Sigmoid colon (tissue), 4 donors: ENCODE measurements around the gene GDE1.

Source experiments
- EP300 ChIP-seq, 4 donors: sonication (generic); formaldehyde crosslinking; IDR thresholded peaks; one replicate each; pipeline ENCODE4 v1.6.1; 2017; ENCODE audit warnings: antibody characterized with exemption in 4 of 4
- POLR2A ChIP-seq, 2 donors: fragments of 450-650 bp; IDR thresholded peaks; one replicate each; pipeline ENCODE4 v1.6.1; 2016; ENCODE audit warnings: antibody characterized with exemption in 2 of 2, mild to moderate bottlenecking in 2 of 2, moderate library complexity in 2 of 2
- POLR2AphosphoS5 ChIP-seq, 4 donors: sonication (generic); formaldehyde crosslinking; IDR thresholded peaks; one replicate each; pipeline ENCODE4 v1.6.1; 2017; ENCODE audit warnings: antibody characterized with exemption in 4 of 4
- TF ChIP-seq, protein P1 (sequence below), 4 experiments: fragments of 450-650 bp in 3 of 4; fragments of 200-600 bp in 1 of 4; IDR thresholded peaks; one replicate each; pipeline ENCODE4 v1.5.1; 2016 to 2019; ENCODE audit warnings: antibody characterized with exemption in 4 of 4, mild to moderate bottlenecking in 3 of 4, moderate library complexity in 2 of 4

- TF ChIP-seq POLR2A (IDR thresholded peaks at IDR 0.05) (no peak), EP300 (IDR thresholded peaks at IDR 0.05) (no peak), POLR2AphosphoS5 (IDR thresholded peaks at IDR 0.05) (no peak)
- TF ChIP-seq, protein P1, sequence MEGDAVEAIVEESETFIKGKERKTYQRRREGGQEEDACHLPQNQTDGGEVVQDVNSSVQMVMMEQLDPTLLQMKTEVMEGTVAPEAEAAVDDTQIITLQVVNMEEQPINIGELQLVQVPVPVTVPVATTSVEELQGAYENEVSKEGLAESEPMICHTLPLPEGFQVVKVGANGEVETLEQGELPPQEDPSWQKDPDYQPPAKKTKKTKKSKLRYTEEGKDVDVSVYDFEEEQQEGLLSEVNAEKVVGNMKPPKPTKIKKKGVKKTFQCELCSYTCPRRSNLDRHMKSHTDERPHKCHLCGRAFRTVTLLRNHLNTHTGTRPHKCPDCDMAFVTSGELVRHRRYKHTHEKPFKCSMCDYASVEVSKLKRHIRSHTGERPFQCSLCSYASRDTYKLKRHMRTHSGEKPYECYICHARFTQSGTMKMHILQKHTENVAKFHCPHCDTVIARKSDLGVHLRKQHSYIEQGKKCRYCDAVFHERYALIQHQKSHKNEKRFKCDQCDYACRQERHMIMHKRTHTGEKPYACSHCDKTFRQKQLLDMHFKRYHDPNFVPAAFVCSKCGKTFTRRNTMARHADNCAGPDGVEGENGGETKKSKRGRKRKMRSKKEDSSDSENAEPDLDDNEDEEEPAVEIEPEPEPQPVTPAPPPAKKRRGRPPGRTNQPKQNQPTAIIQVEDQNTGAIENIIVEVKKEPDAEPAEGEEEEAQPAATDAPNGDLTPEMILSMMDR (IDR thresholded peaks at IDR 0.05), result no peak
These were observed 4.3 kb downstream of the GDE1 start for GRCh38 chr16:19517424-19518089.
